22Rv1 (cell line): ENCODE results near the gene EML6.

ENCODE experiments used
- H3K27ac ChIP-seq: fragments of 450-650 bp; 2 replicates; pipeline ENCODE4 v1.5.1; 2017
- CTCF ChIP-seq: fragments of 450-650 bp; IDR thresholded peaks from 2 replicates; pipeline ENCODE4 v1.5.1; 2017; ENCODE audit warnings: mild to moderate bottlenecking
- ZFX ChIP-seq: fragments of 450-650 bp; IDR thresholded peaks from 2 replicates; pipeline ENCODE4 v1.6.1; 2017; ENCODE audit warnings: antibody characterized with exemption, borderline replicate concordance

The EML6 gene

DNA sequence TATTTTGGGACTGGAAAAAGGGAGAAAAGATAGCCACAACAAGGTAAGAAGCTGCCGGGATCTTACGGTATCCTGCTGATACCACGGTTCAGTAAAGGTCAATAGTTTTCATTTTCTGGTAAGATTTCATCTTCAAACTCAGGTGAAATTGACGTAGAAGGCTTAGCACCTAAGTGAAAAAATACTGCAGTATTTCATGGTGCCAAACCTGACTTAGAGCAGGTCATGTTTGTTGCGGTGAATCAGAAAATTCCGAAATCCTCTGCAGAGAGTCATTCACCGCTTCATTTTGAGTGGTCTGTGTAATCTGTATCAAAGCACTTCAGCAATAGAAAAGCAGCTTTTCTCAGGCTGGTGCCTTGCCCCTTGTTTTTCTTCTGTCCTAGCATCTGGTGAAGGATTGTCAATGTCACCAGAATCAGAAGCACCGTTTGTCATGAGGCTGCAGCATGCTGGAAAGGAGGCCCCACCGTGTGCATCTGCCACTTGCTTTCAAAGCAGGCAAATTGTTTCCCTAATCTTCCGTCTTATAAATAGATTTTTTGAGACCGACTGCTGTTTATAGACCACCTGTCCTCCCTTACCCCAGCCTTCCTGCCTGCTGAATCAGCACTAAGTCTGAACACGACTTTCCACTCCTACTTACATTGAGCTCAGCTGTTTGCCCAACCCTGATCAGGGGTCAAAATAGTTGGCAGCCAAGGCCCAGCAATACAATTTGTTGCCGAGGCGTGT, 156.3 kb downstream of the EML6 start:
- no peak overlapping the region for H3K27ac ChIP-seq
- TF ChIP-seq CTCF (no peak), ZFX (no peak)

DNA sequence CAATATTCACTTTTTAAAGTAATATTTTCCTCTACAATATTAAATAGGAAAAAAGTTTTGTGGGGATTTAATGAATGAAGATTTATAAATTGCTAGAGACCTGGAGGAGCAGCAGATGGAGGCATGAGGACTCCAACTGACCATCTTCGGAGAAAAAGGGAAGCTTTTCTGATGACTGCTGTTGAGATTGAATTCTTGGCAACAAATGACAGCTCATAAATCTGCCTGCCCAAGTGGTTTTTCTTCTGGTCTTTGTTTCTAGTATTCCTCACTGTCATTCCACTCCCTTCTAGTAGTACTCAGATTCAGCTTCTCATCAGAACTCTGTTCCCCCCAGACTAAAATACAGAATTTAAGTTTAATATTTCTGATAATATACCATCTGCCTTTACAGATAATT, 157.0 kb downstream of the EML6 start:
- TF ChIP-seq ZFX: no peak
- TF ChIP-seq CTCF: no peak
- no peak overlapping the region for H3K27ac ChIP-seq

DNA sequence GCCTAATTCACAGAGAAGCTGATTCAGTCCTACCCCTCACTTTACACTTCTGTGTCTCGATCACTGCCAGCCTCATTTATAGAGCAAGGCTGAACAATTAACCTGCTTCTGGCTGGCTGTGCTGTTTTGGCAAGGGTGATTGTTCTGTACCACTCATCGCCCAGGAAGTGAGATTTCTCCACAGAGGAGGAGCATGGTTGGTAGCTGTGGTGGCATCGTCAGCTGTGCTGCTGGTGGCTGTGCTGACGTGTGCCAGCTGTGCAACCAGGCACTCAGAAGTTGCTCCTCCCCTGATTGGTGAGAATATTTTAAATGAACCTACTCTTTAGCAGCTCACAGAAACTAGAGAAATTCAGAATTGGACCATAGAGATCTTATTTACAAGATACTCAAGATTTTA, 158.3 kb downstream of the EML6 start:
- no peak overlapping the region for H3K27ac ChIP-seq
- TF ChIP-seq ZFX: no peak
- no peak for TF ChIP-seq CTCF

DNA sequence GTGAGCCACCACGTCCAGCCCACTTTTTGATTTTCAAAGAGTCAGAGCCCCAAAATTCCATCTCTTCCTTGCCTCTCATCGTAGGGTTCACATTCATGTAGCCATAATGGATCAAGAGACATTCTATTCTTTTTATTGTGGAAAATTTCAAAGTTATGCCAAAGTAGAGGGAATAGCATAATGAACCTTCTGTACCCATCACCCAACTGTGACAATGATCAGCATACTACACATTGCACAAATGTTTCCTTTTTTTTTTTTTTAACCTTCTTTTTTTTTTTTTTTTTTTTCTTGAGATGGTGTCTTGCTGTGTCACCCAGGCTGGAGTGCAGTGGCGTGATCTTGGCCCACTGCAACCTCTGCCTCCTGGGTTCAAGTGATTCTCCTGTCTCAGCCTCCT, 162.4 kb downstream of the EML6 start:
- H3K27ac ChIP-seq: no peak overlapping the region
- no peak for TF ChIP-seq ZFX
- no peak for TF ChIP-seq CTCF

DNA sequence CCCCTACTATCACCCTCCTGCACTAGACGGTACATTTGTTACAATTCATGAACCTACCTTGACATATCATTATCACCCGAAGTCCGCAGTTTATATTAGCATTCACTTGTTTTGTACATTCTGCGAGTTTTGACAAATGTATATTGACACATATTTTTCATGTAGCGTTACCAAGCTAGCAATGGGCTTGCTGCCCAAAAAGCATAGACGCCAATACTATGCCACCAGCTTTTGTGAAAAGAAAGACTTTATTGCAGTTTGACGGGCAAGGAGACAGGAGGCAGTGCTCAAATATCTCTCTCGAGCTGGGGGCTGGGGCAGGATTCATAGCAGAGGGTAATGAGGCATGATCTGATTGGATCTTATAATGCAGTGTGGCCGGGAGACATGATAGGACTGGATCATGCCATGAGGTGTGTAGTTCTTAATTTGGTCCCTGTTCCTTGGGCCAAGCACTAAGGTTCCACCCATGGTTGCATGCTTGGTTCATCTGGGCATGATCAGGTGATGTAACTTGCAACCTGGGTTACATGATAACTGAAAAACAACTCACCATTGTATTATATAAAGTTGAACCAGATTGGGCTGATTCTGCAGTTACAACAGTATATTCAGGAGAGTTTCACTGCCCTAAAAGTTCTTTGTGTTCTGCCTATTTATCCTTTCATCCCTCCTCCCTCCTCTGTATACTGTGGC, 164.5 kb downstream of the EML6 start:
- H3K27ac ChIP-seq: no peak overlapping the region
- TF ChIP-seq ZFX (no peak), CTCF (no peak)

- no peak for TF ChIP-seq CTCF
- no peak for TF ChIP-seq ZFX
These were observed 165.6 kb downstream of the EML6 start for GRCh38 chr2:54889053-54889452.

DNA sequence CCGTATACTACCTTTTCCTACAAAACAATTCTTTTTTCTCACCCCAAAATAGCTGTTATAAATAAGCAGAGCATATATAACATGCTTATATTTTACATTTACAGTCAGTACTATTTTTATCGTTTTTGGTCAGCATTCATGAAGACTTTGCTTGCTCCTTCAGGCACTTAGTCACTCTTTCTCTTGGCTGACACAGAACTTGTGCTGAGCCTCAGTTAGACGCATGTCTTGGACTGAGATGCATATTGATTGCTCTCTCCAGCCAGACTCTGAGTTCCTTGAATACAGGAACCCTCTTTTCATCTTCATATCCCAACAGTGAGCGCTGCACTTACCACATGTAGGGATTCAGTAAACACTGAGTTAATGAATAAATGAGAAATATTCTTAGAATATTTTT, 168.4 kb downstream of the EML6 start:
- no peak overlapping the region for H3K27ac ChIP-seq
- TF ChIP-seq CTCF: no peak
- no peak for TF ChIP-seq ZFX

More at GRCh38 chr2:54889053-54889452, 165.6 kb downstream of the EML6 start:
- no peak overlapping the region for H3K27ac ChIP-seq
